OCI-LY3 (cell line): ENCODE measurements around the gene NDUFB3.

Experiments
- CTCF ChIP-seq: fragments of 200-600, 300-600 bp; sonication (generic); IDR thresholded peaks from 2 replicates; pipeline ENCODE4 v1.5.1; 2014; ENCODE audit warnings: antibody characterized with exemption, low read length, low read depth
- EZH2phosphoT487 ChIP-seq: fragments of 200-600 bp; shearing (Covaris generic); IDR thresholded peaks from 2 replicates; pipeline ENCODE4 v1.6.1; 2018; ENCODE audit warnings: antibody characterized with exemption, mixed run types, low read depth

DNA sequence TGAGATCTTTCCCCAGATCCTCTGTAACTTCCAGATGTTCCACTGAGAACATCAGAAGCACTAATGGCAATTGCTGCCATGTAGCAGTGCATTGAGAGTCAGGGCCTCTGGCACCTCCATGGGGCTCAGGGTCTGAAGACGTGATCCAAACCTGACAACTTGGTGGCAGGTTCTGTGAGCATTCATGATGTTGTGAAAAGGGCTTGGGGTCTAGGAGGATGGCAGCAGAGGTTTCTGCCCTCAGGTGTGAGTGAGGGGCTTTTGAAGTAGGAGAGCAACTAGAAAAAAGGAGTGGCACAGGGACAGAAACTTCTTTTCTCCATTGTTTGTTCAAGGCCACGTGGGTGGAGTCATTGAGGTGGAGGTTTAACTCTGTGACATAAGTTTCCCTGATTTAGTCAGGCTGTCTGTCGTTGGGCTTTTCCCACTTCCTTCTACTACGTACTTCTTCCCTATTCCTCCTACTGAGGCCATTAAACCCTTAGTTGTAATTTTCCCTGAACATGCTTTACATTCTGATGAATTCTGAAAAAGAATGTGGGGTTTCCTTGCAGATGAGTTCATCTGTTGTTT lies 57.2 kb downstream of the NDUFB3 start:
- TF ChIP-seq CTCF (no peak), EZH2phosphoT487 (no peak)
